Daoy (cell line): ENCODE measurements around the gene VIPAS39. TPM values are rescaled to one million over a fixed set of nuclear protein-coding genes. Genes with fewer than 3 reads are reported as not detected.
"Not testable (repeated sequence)": the region's sequence is repeated elsewhere in the genome, so short reads cannot be mapped to it uniquely, and the experiment has no call there.

Source experiments
- DNase-seq: peaks from one replicate; pipeline ENCODE4 v3.0.0-alpha.2; 2015; ENCODE audit warnings: low read depth
- total RNA-seq: library from RNA; depleted of rRNA; stranded (reverse); fragments of >200 nt; shearing (Covaris generic); gene quantifications from 2 replicates; pipeline ENCODE4 v1.2.3, GENCODE V29; 2014

VIPAS39 gene
- total RNA-seq, 1 experiment from 2014 or later = 28.4 TPM

GRCh38 chr14:77470224-77470870 lies 12.9 kb upstream of the VIPAS39 start:
- no peak for DNase-seq

- DNase-seq = no peak
These were observed 12.1 kb upstream of the VIPAS39 start for GRCh38 chr14:77469539-77469938.

- no peak for DNase-seq
These were observed 11.7 kb upstream of the VIPAS39 start for GRCh38 chr14:77469067-77469505.

GRCh38 chr14:77467801-77468200 lies 10.4 kb upstream of the VIPAS39 start:
- DNase-seq = no peak

- DNase-seq = peak; percentile 59
These were observed 1.8 kb upstream of the VIPAS39 start for GRCh38 chr14:77459072-77459723.

GRCh38 chr14:77458249-77458950 lies 999 bp upstream of the VIPAS39 start:
- DNase-seq = peak; percentile 46

GRCh38 chr14:77457115-77457521 lies 283 bp downstream of the VIPAS39 start:
- DNase-seq = no peak

GRCh38 chr14:77455966-77456640 lies 1.3 kb downstream of the VIPAS39 start:
- no peak for DNase-seq

- DNase-seq = no peak
These were observed 15.2 kb downstream of the VIPAS39 start for GRCh38 chr14:77442196-77442595.

GRCh38 chr14:77439861-77440260 lies 17.5 kb downstream of the VIPAS39 start:
- no peak for DNase-seq

GRCh38 chr14:77438596-77438995 lies 18.8 kb downstream of the VIPAS39 start:
- DNase-seq = no peak

GRCh38 chr14:77436042-77436441 lies 21.4 kb downstream of the VIPAS39 start:
- DNase-seq = no peak

- no peak for DNase-seq
These were observed 31.0 kb downstream of the VIPAS39 start for GRCh38 chr14:77426396-77426795.

- DNase-seq = no peak
These were observed 32.5 kb downstream of the VIPAS39 start for GRCh38 chr14:77424862-77425261.

GRCh38 chr14:77423423-77423822 lies 34.0 kb downstream of the VIPAS39 start, which contains the start of gene NOXRED1:
TSS of gene NOXRED1 (minus strand) at chr14:77423523. CDS start at chr14:77422889, 634 bp downstream.
- DNase-seq = no peak

GRCh38 chr14:77421201-77421600 lies 36.2 kb downstream of the VIPAS39 start:
- no peak for DNase-seq

GRCh38 chr14:77416836-77417235 lies 40.6 kb downstream of the VIPAS39 start:
- DNase-seq = no peak

GRCh38 chr14:77416098-77416497 lies 41.3 kb downstream of the VIPAS39 start:
- DNase-seq = not testable (repeated sequence)

- DNase-seq = not testable (repeated sequence)
These were observed 41.9 kb downstream of the VIPAS39 start for GRCh38 chr14:77415403-77416030.

- DNase-seq = peak; percentile 19
These were observed 48.3 kb downstream of the VIPAS39 start for GRCh38 chr14:77409131-77409533.

- no peak for DNase-seq
These were observed 50.2 kb downstream of the VIPAS39 start for GRCh38 chr14:77407158-77407557.

GRCh38 chr14:77406718-77407117 lies 50.7 kb downstream of the VIPAS39 start:
- peak; percentile 5 for DNase-seq
